Pulmonary artery endothelial cell (primary cell): ENCODE data around the gene SCGB2B2. TPM values are rescaled to one million over a fixed set of nuclear protein-coding genes. Genes with fewer than 3 reads are reported as not detected.
"Not testable (repeated sequence)": the region's sequence is repeated elsewhere in the genome, so short reads cannot be mapped to it uniquely, and the experiment has no call there.

Experiments used
- DNase-seq: peaks from one replicate; pipeline ENCODE4 v3.0.0-alpha.2; 2011; ENCODE audit warnings: low read depth, low spot score
- total RNA-seq: library from RNA; depleted of rRNA; stranded (reverse); fragments of >200 nt; gene quantifications from 2 replicates; pipeline ENCODE4 v1.2.3, GENCODE V29; 2014

Gene SCGB2B2
- total RNA-seq, 1 donor from 2014 or later: not detected

- no peak for DNase-seq
These were observed 7.7 kb downstream of the SCGB2B2 start for GRCh38 chr19:34669305-34669704.

GRCh38 chr19:34668690-34669089 is 8.3 kb downstream of the SCGB2B2 start:
- DNase-seq: not testable (repeated sequence)

- DNase-seq: not testable (repeated sequence)
These were observed 8.8 kb downstream of the SCGB2B2 start for GRCh38 chr19:34668077-34668689.

GRCh38 chr19:34667349-34668076 is 9.4 kb downstream of the SCGB2B2 start:
- DNase-seq: no peak

- DNase-seq: no peak
These were observed 10.0 kb downstream of the SCGB2B2 start for GRCh38 chr19:34666958-34667265.

GRCh38 chr19:34666200-34666957 is 10.6 kb downstream of the SCGB2B2 start:
- no peak for DNase-seq

GRCh38 chr19:34665275-34665674 is 11.7 kb downstream of the SCGB2B2 start:
- not testable (repeated sequence) for DNase-seq

GRCh38 chr19:34664870-34665269 is 12.1 kb downstream of the SCGB2B2 start:
- no peak for DNase-seq

GRCh38 chr19:34664168-34664567 is 12.8 kb downstream of the SCGB2B2 start:
- DNase-seq: no peak

GRCh38 chr19:34662919-34663318 is 14.0 kb downstream of the SCGB2B2 start:
- no peak for DNase-seq

GRCh38 chr19:34661357-34661756 is 15.6 kb downstream of the SCGB2B2 start:
- DNase-seq: no peak

GRCh38 chr19:34655651-34656050 is 21.3 kb downstream of the SCGB2B2 start:
- DNase-seq: no peak

GRCh38 chr19:34654796-34655195 is 22.2 kb downstream of the SCGB2B2 start:
- DNase-seq: no peak

- DNase-seq: no peak
These were observed 25.2 kb downstream of the SCGB2B2 start for GRCh38 chr19:34651747-34652146.

GRCh38 chr19:34649886-34650543 is 26.9 kb downstream of the SCGB2B2 start:
- no peak for DNase-seq

GRCh38 chr19:34645551-34645950 is 31.4 kb downstream of the SCGB2B2 start:
- no peak for DNase-seq

GRCh38 chr19:34644991-34645461 is 31.9 kb downstream of the SCGB2B2 start:
- no peak for DNase-seq

- DNase-seq: no peak
These were observed 34.7 kb downstream of the SCGB2B2 start for GRCh38 chr19:34642241-34642640.

GRCh38 chr19:34639491-34640085 is 37.4 kb downstream of the SCGB2B2 start:
- DNase-seq: peak; percentile 27

GRCh38 chr19:34633802-34634201 is 43.2 kb downstream of the SCGB2B2 start:
- no peak for DNase-seq
